CD14-positive monocyte (primary cell): ENCODE results near the gene LGALS1. TPM values are rescaled to one million over a fixed set of nuclear protein-coding genes. Genes with fewer than 3 reads are reported as not detected.
A peak's percentile ranks its signal among the peaks of the same experiment; 100 is the strongest.
"Not testable (repeated sequence)": the region's sequence is repeated elsewhere in the genome, so short reads cannot be mapped to it uniquely, and the experiment has no call there.

Source experiments
- DNase-seq, 3 donors: peaks; one replicate each; pipeline ENCODE4 v3.0.0-alpha.2; 2011 to 2022
- H2AFZ ChIP-seq: 2 replicates; pipeline ENCODE4 v1.6.0; 2012; ENCODE audit warnings: mild to moderate bottlenecking, low read depth, low read length, inconsistent platforms; ENCODE audit not compliant: insufficient read depth, poor library complexity, severe bottlenecking
- H3K27ac ChIP-seq, 2 donors: 1 replicate in 1 of 2; 2 replicates in 1 of 2; pipeline ENCODE4 v1.5.1; 2012 to 2013; ENCODE audit warnings: low read length in 2 of 2, control low read depth in 1 of 2, inconsistent platforms in 1 of 2, low read depth in 1 of 2, mild to moderate bottlenecking in 1 of 2
- H3K27me3 ChIP-seq, 2 donors: one replicate each; pipeline versions ENCODE4 v1.6.0 to v1.6.1; 2011 to 2013; ENCODE audit warnings: low read length in 2 of 2; ENCODE audit not compliant: control insufficient read depth in 2 of 2, insufficient read depth in 2 of 2
- H3K36me3 ChIP-seq, 2 donors: replicated peaks in 1 of 2; 1 replicate in 1 of 2; 2 replicates in 1 of 2; pipeline versions ENCODE4 v1.5.1 to v1.6.1; 2012 to 2013; ENCODE audit warnings: low read length in 2 of 2, control low read depth in 1 of 2, inconsistent platforms in 1 of 2, mild to moderate bottlenecking in 1 of 2; ENCODE audit not compliant: insufficient read depth in 2 of 2, control insufficient read depth in 1 of 2
- H3K4me1 ChIP-seq, 2 donors: 1 replicate in 1 of 2; 2 replicates in 1 of 2; pipeline versions ENCODE4 v1.5.1 to v1.6.1; 2012 to 2013; ENCODE audit warnings: low read length in 2 of 2, control low read depth in 1 of 2, inconsistent platforms in 1 of 2, mild to moderate bottlenecking in 1 of 2, moderate library complexity in 1 of 2; ENCODE audit not compliant: insufficient read depth in 2 of 2, control insufficient read depth in 1 of 2
- H3K4me2 ChIP-seq: replicated peaks from 2 replicates; pipeline ENCODE3; 2012; ENCODE audit warnings: low read length, moderate library complexity, mild to moderate bottlenecking; ENCODE audit not compliant: poor library complexity, severe bottlenecking; ENCODE audit errors: extremely low read depth
- H3K4me3 ChIP-seq, 3 experiments: fragments of 200-600 bp in 1 of 3; sonication (generic) in 1 of 3; replicated peaks in 1 of 3; 1 replicate in 2 of 3; 2 replicates in 1 of 3; pipeline ENCODE4 v1.5.1; 2011 to 2013; ENCODE audit warnings: low read length in 3 of 3, mild to moderate bottlenecking in 3 of 3, control low read depth in 2 of 3, low read depth in 2 of 3, inconsistent platforms in 1 of 3, moderate library complexity in 1 of 3
- H3K79me2 ChIP-seq: 2 replicates; pipeline ENCODE4 v1.6.0; 2012; ENCODE audit warnings: mild to moderate bottlenecking, control low read depth, inconsistent platforms, low read length, moderate library complexity; ENCODE audit not compliant: insufficient read depth
- H3K9ac ChIP-seq: 2 replicates; pipeline ENCODE4 v1.6.0; 2017; ENCODE audit warnings: low read length, mild to moderate bottlenecking; ENCODE audit not compliant: insufficient read depth, poor library complexity, severe bottlenecking
- H3K9me3 ChIP-seq, 2 donors: replicated peaks in 1 of 2; 1 replicate in 1 of 2; 2 replicates in 1 of 2; pipeline versions ENCODE4 v1.5.1 to v1.6.1; 2012 to 2013; ENCODE audit warnings: low read length in 2 of 2, control low read depth in 1 of 2; ENCODE audit not compliant: control insufficient read depth in 1 of 2, insufficient read depth in 1 of 2
- H4K20me1 ChIP-seq: 2 replicates; pipeline ENCODE4 v1.6.0; 2012; ENCODE audit warnings: mild to moderate bottlenecking, low read length, control low read depth, moderate library complexity; ENCODE audit not compliant: insufficient read depth
- H3K27ac Mint-ChIP-seq, 7 donors: one replicate each; pipeline ENCODE4 v1.8.0; 2020; ENCODE audit warnings: mild to moderate bottlenecking in 7 of 7, mixed read lengths in 7 of 7, moderate library complexity in 6 of 7, inconsistent platforms in 2 of 7
- H3K27me3 Mint-ChIP-seq, 3 donors: one replicate each; pipeline ENCODE4 v1.8.0; 2021 to 2022; ENCODE audit warnings: low read depth in 3 of 3, mild to moderate bottlenecking in 3 of 3, mixed read lengths in 3 of 3, moderate library complexity in 3 of 3, inconsistent platforms in 1 of 3
- H3K36me3 Mint-ChIP-seq, 2 donors: one replicate each; pipeline ENCODE4 v1.8.0; 2020; ENCODE audit warnings: mixed read lengths in 2 of 2, inconsistent platforms in 1 of 2, mild to moderate bottlenecking in 1 of 2
- H3K4me1 Mint-ChIP-seq: one replicate; pipeline ENCODE4 v1.8.0; 2020; ENCODE audit warnings: mild to moderate bottlenecking, mixed read lengths
- H3K4me3 Mint-ChIP-seq, 2 donors: one replicate each; pipeline ENCODE4 v1.8.0; 2020; ENCODE audit warnings: mild to moderate bottlenecking in 2 of 2, mixed read lengths in 2 of 2, moderate library complexity in 1 of 2
- H3K9me3 Mint-ChIP-seq, 7 donors: one replicate each; pipeline ENCODE4 v1.8.0; 2020 to 2022; ENCODE audit warnings: mixed read lengths in 7 of 7, mild to moderate bottlenecking in 6 of 7, moderate library complexity in 6 of 7, inconsistent platforms in 2 of 7
- CTCF ChIP-seq: fragments of 200-600 bp; IDR thresholded peaks from one replicate; pipeline ENCODE4 v1.8.0; 2022; ENCODE audit warnings: antibody characterized with exemption, mild to moderate bottlenecking
- WGBS: methylation state at CpG from one replicate; pipeline ENCODE4 v1.1.5; 2013; ENCODE audit warnings: missing lambda C conversion rate; ENCODE audit not compliant: insufficient coverage; 5-methylcytosine and 5-hydroxymethylcytosine counted together
- intact Hi-C, 2 donors: fragments of 100-400 bp; cut with micrococcal nuclease; formaldehyde crosslinking; loops; one replicate each; pipeline versions ENCODE4 v1.15.0 to v1.15.1; 2023
- polyA plus RNA-seq, 3 donors: library from polyadenylated mRNA; depleted of rRNA in 1 of 3; unstranded in 2 of 3; stranded (reverse) in 1 of 3; fragments of 300-500 nt in 2 of 3; fragments of >200 nt in 1 of 3; fragmentation: Illumina TruSeq in 2 of 3; gene quantifications; 1 replicate in 2 of 3; 2 replicates in 1 of 3; pipeline ENCODE4 v1.2.3, GENCODE V29; 2012 to 2021

LGALS1 gene
- polyA plus RNA-seq, 3 donors, result 1,719 to 2,320 (median 1,844) TPM

GRCh38 chr22:37696260-37696656 is 20.8 kb downstream of the LGALS1 start:
- peak overlapping the region in 1 of 3 experiments; percentile 56 for H3K4me3 ChIP-seq
- peak overlapping the region; percentile 46 for H2AFZ ChIP-seq
- H3K36me3 Mint-ChIP-seq, result peaks cover 35 to 54% of the 10 kb centered on the region in 2 donors
- peak overlapping the region in 3 of 7 donors; percentile 46 to 64 (median 60) for H3K27ac Mint-ChIP-seq
- not testable (repeated sequence) for H3K79me2 ChIP-seq, H3K9ac ChIP-seq, DNase-seq, H3K9me3 Mint-ChIP-seq, H4K20me1 ChIP-seq, H3K9me3 ChIP-seq, H3K27ac ChIP-seq, H3K27me3 ChIP-seq, H3K27me3 Mint-ChIP-seq
- peak overlapping the region; percentile 70 for H3K4me2 ChIP-seq
- intact Hi-C loops, result loop anchor here in 1 of 2 donors (5.0 kb wide), 1 partner anchor 51 kb away; no protein-coding TSS in a partner anchor
- H3K4me1 Mint-ChIP-seq, result peaks cover 27% of the 10 kb centered on the region
- WGBS, result 25% methylated on average over 10 of the region's 13 CpGs
- peaks cover 29 to 43% of the 10 kb centered on the region in 2 donors for H3K36me3 ChIP-seq
- H3K4me1 ChIP-seq, result peaks cover 26 to 30% of the 10 kb centered on the region in 2 donors
- H3K4me3 Mint-ChIP-seq, result peak overlapping the region; percentile 40 to 88

DNA sequence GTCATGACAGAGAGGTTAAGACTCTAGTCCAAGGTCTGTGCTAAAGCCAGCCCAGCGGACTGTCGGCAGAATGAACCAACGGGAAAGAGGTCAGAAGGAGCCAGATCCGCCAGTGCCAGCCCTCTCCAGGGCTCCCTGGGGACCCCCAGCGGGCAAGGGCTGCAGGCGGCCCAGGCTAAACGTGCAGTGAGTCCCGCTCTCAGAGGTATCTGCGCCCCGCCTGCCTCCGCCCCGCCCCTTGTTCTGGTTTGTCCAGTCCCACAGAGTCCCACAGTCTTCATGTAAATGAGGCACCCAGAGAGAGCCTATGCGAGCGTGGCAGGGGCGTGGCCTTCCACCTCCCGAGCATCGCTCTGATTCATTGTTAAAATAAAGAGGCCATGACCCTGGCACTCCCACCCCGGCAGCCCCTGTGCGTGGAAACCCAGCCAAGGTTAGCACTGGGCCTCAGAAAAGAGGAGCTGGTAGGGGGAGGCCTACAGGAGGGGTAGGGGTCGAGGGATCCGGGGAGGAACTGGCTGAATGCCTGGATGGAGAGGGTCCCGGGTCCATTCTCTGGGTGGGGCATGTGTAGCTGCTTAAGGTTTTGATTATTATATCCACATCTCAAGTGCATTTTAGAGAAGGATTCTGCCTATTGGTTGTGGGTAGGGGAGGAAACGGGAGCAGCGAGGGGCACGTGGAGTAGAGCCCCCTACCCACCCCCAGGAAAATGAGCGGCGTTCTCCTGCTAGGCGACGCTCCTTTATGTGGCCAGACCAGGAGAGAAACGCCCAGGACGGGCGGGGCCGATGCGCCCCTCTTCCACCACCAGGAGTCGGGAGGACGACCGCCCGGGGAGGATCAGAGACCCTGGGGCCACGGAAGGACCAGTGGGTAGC is 21.5 kb downstream of the LGALS1 start, which contains the start of gene TRIOBP:
Gene TRIOBP (plus strand): TSS at position 392 of the 881 bp plus-strand sequence. CDS start 4,318 bp downstream, outside the sequence.
- 9% methylated on average over 25 of the region's 39 CpGs for WGBS
- H2AFZ ChIP-seq, result peak within 1 kb of the TSS; percentile 46

More for the DNA sequence above, 21.5 kb downstream of the LGALS1 start, which contains the start of gene TRIOBP:
- Mint-ChIP-seq H3K4me1 (peaks cover 33% of the 10 kb centered on the region), H3K27ac (peak within 1 kb of the TSS in 5 of 7 donors; percentile 46 to 77 (median 60)), H3K36me3 (peaks cover 28 to 48% of the 10 kb centered on the region in 2 donors), H3K9me3 (no peaks in the 10 kb centered on the region), H3K4me3 (peak within 1 kb of the TSS; percentile 40 to 88), H3K27me3 (peaks cover 0 to 4% (median 2%) of the 10 kb centered on the region in 3 donors)
- H3K4me2 ChIP-seq, result peak within 1 kb of the TSS; percentile 70
- H3K9ac ChIP-seq, result no peak within 1 kb of the TSS
- no peaks in the 10 kb centered on the region for H4K20me1 ChIP-seq
- TF ChIP-seq CTCF, result peak; percentile 43
- peak; percentile 92 to 97 (median 94) for DNase-seq
- no peaks in the 10 kb centered on the region for H3K27me3 ChIP-seq
- intact Hi-C loops, result loop anchor here in 1 of 2 donors (5.0 kb wide), 1 partner anchor 50 kb away; no protein-coding TSS in a partner anchor
- H3K9me3 ChIP-seq, result no peaks in the 10 kb centered on the region
- H3K4me3 ChIP-seq, result peak within 1 kb of the TSS in 1 of 3 experiments; percentile 56
- peaks cover 32 to 37% of the 10 kb centered on the region in 2 donors for H3K4me1 ChIP-seq
- no peaks in the 10 kb centered on the region for H3K79me2 ChIP-seq
- H3K36me3 ChIP-seq, result peaks cover 23 to 37% of the 10 kb centered on the region in 2 donors
- H3K27ac ChIP-seq, result no peak within 1 kb of the TSS
